Stimulated activated CD4-positive, alpha-beta T cell treated with anti-CD3 and anti-CD28 coated beads, Interleukin-12 subunit alpha, Interleukin-12 subunit beta, amount 100 ng/mL, for 48 hours (primary cell): ENCODE results near the gene MAGI1.

Experiments used
- DNase-seq, 3 donors: peaks; one replicate each; pipeline ENCODE4 v3.0.0-alpha.2; 2020; ENCODE audit warnings: low read depth in 2 of 3, low spot score in 1 of 3

The MAGI1 gene

DNA sequence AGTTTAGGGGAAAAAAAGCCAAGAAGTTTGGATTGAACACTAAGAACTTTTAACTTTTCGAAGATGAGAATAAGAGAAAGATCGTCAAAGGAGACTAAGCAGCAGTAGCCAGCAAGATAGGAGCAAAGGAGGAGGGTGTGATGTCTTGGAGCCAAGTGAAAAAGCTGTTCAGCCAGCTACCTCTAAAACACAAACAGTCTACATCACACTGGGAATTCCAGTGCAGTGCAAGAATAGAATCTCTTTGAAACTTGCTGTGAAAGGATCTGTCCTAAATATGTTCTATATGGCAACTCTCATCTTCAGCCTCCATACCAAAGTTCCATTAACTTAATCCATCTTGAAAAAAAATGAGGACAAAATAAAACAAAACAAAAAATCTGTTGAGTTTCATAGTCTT lies 541.5 kb downstream of the MAGI1 start:
- DNase-seq = no peak

DNA sequence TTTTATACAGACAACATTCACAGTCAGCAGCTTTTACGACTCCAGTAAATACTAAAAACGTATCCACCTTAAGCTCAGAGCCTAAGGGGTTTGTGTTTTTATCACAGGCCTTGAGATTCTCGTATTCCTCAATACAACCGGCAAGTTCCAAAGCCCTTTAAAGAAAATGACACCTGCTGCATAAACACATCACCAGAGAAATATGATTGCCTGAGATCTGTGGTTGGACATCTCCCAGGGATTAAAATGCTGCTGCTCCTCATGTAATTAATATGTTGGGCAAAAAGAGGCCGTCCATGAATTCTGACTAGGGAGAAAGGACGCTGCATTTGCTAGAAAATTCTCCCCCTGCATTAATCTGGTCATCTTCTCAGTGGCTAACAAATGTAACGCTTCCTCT lies 544.8 kb downstream of the MAGI1 start:
- DNase-seq = no peak

DNA sequence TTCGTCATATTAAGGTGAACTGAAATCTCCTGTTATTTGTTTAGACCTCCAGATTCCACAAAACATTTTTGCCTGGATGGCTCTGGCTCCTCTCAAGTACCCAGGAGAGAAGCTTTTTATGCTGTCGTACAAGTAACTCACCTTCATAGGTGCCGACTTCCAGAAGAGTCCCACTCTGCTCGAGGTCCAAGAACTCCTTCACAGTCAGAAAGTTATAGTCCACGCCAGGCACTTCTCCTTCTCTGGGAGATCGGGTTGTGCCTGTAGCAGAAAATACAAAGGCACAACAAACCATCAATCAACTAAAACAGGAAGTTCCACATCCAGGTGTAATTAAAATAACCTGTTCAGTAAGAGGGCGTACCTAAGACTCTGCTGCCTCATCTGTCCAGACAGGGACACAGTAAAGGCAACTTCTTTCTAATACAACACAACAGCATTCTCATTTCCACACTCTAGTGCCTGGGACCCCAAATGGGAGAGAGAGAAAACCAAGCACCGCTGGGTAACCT lies 545.3 kb downstream of the MAGI1 start:
- no peak for DNase-seq

DNA sequence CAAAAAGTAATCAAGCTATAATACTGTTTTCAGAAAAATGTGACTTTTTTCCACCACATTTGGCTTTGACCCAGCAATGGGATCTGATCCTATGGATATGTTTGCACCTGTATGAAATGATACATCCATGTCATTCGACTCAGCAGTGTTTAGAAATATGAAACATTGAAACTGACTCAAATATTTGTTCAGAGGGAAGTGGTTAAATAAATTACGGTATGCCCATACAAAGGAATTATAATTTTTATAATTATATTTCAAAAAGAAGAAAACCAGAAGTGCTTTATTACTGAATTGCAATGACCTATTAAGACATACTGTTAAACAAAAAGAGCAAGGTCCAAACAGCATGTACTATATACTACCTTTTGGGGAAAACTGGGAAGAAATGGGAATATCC lies 546.5 kb downstream of the MAGI1 start:
- no peak for DNase-seq

DNA sequence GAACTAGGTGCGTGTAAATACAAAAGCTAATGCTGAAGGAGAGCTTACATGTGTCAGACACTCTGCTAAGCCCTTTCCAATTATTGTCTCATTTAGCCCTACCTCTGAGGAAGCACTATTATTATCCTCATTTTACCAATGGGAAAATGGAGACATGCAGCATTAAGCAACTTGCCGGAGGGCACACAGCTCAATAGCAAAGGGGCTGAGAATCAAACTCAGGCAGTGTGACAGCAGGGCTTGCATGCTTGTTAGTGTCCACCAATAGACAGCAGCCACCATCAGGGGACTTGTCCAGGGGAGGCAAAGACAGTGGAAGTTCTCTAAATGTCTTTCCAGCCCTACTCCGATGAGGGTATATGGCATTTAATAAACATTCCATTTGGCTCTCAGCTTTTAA lies 548.6 kb downstream of the MAGI1 start:
- DNase-seq = no peak

DNA sequence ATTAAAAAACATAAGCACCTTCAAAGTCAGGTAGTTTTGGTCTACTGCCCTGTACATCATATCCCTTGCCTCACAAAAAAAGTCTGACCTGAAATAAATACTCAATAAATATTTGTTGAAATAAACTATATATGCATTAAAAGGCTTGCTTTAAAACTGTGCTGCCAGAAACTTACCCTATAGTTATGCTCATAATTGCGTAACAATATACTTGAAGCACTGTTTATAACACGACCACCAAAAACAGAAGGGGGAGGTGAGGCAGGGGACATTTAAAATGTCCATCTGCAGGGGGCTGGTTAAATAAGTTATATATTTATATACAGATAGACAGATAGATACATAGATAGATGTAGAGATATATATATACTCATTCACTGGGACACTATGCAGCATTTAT lies 549.5 kb downstream of the MAGI1 start:
- no peak for DNase-seq

DNA sequence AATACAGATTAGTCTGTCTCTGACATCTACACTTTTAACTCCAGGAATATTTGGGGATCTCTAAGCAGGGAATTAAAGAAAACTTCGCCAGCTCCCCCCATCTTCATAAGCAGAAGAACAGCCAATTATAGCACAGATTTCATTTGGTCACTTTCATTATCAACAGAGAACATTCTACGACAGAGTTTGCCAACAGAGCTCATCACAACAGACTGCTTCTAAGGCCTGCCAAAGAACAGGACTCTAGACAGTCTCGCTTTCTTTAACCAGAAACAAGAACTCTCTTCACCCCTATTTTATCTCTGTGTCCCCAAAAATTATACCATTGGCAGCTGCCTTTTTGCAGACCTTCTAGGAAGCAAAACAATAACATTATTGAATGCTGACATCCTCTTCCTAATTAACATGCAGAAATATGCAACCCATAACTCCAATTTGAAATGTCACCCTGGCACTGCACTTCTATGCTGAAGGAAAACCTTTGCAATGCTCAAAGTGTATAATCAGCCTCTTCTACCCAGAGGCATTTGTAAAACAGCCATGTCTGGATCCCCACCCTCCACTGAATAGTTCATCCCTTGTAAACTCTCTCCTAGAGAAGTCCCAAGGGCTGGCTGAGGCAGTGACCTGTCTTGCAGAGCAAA lies 552.8 kb downstream of the MAGI1 start:
- no peak for DNase-seq

DNA sequence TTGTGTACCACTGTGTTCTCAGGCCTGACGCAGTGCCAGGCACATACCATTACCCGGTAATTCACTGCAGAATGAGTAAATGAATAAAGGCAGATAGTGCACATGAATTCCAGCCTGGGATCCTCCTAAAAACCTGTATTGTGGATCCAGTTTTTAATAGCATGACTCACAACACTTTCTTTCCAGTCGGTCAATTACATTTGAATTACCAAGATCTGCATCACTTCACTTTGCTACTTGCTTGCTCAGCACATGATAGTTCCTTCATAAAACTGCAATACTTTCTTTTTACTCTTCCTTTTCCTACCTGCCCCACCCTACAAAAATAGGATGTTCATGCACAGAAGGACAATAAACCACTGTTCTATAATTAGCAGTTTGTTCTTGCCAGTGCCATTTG lies 553.8 kb downstream of the MAGI1 start:
- no peak for DNase-seq

DNA sequence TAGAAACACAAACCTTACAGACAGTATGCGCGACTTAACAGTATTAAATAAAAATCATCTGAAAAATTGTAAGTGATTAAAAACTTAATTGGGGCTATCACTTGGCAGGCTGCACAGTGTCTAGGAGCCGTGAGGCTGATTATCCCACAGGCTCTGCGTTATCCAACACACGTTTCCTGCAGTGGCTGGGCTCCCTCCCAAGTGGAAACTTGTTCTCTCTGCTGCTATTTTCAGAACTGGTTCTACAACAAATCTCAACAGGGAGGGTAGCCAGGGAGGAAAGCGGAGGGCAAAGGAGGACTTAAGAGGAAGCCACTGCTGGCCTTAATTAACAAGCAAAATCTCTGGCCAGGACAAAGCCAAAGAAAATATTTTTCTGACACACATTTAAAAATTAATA lies 555.2 kb downstream of the MAGI1 start:
- DNase-seq = no peak

DNA sequence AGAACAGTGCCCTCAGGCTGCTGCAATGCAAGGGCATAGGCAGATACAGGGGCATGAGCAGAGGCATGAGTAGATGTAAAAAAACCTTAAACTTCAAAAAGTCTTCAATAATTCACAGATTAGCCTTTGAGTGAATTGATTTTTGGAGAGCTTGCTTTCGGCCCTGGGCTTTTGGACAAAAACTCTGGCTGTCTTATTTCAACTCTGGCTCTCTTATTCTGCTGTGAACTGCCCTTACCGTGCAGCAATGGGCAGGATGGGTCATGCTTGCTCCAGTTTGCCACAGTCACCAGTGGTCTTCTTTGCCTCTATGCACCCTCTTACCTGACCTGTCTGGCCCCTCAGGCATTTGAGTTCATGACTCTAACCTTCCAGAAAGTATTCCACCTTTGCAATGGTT lies 555.7 kb downstream of the MAGI1 start:
- DNase-seq = no peak

DNA sequence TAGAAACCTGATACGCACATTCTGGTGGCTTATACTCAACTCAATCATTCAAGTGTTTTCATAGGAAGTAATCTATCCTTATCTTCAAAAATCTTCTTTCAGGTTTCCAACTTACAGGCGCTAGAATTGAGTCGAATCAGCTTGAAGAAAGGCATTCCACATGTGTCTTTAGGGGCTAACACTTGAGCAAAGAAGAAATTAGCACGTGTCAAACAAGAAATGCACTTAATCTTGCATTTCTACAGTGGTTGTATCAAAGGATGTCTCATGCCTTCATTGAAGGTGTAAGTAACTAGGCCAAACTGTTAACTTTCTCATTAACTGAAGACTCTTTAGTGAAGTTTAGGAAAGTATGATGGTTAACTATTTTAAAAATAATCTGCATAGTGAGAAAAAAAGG lies 557.6 kb downstream of the MAGI1 start:
- DNase-seq = no peak

DNA sequence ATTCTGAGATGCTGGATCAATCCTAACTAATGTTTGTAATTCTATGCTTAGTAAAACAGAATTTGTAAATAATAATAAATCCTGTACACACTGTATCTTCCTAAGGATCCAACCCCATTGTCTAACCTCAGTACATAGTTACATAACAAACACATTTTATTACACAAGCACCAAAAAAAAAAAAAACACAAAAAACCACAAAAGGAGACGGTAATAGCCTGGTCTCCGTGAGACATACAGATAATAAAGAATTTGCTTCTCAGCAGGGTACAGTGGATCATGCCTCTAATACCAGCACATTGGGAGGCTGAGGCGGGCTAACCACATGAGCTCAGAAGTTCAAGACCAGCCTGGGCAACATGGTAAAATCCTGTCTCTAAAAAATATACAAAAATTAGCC lies 558.7 kb downstream of the MAGI1 start:
- DNase-seq = no peak

DNA sequence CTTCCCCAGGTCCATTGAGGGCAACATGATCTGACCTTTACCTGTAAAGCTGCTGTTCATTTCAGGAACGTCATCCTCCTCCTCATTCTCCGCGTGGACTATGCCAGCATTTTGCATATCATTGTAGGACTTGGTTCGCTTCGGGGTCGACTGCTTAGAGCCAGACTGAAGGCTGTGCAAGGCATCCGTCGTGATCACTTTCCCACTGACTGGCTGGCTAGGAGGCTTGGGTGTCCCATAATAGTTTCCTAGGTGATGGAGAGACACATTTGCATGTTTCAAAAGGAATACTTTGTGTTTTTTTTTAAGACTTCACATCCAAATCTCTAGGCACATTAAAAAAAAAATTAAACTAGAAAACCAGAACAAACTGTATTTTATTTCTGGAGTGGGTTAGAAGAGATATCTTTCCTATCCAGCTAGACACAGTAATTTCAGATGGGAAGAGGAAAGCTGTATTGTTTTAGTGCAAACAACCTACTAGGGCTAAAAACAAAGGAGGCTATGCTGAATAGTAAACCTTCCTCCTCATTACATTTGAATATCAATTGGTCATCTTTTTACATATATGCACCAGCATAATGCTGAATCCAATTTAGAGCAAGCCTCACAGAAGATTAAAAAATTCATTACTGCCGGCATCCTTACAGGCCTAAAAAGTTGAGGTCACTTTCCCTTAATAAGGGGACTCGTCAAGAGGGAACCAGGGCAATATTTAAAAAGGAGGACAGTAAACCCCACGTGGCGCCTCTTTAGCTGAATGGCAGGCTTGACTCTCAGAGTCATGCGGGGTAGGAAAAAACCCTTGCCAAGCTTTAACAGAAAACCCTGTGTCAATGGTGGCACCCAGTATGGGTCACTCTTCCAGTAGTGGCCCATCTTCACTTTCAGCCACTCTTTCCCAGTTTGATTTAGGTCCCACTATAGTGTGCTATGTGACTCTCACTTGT lies 559.9 kb downstream of the MAGI1 start:
- DNase-seq = no peak

DNA sequence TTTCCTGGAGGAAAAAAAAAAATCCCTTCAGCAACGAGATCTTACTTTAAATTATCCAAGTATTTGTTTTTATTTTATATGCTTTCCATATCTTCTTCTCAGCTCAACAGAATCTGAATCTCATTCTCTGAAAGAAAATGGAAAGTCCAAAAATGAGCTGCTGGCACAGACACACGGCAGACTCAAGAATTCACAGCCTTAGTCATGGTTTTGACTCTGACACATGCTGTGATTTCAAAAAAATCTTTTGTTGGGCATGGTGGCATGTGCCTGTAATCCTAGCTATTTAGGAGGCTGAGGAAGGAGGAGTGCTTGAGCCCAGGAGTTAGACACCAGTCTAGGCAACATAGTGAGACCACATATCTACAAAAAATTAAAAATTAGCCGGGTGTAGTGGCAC lies 565.0 kb downstream of the MAGI1 start:
- no peak for DNase-seq

DNA sequence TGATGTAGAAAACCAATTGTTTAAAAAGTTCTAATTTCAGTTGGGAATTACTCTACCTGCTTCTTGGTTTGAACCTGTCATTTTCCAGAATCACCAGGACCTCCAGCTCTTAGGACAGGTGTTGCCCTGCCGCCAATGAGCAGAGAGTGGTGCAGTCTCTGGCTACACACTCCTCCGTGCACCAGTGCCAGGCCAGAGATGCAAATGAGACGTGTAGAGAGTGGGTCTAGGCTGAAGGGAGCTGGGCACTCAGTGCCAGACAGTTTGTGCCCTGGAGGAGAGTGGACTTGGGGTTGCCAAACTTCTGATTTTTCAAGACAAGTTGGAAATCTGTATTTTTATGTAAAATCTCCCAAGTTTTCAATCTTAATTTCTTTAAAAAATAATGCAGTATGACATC lies 566.2 kb downstream of the MAGI1 start:
- DNase-seq = no peak

DNA sequence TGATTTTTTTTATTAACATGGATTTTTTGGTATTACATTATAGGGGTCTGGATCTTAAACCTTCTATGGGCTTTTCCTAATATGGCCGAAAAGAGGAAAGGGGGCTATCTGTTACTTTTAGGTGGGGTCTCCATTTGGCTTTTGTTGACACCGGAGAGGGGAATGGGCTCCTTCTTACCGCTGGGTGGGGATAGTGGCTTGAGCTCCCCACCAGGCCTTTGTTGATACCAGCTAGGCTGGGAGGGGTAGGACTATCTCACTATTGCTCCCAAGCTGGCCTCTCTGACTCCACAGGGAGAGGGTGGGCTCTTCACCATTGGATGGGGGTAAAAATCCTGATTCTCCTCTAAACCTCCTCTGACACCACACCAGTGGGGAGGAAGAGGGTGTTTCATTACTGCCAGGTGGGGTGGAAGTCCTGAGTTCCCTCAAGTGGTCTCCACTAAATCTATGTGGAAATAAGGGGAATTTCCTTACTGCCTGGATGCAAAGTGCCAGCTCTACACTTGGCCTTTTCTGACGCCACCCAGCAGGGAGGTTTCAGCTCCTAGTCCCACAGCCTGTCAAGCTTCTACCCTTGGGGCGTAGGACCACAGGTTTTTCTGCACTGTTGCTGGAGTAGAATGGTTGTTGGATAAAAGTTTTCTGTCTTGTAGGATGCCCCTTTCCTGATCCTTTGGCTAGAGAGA lies 572.3 kb downstream of the MAGI1 start:
- DNase-seq = no peak

DNA sequence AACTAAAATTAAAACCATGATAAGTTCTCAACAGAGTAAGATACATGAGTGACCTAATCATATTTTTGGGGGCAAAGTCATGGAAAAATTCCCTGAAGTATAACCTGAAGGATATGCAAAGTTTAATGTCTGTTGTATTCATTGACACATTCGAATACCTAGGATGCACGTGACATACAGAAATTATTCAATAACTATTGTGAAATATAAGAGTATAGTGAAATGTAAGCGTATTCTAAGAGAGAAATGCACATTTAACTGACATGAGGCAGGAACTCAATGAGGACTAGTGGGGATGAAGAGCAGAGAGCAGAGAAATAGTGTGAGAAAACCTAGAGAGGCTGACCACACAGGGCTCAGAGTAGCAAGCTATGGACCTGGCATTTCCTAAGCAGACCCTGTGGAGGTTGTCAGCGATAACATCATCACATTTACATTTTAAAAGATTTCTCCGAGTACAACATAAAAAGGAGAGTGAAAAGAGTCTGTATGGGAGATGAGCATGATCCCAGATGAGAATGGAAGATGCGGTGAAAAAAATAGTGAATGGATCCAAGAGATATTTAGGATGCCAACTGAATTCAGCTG lies 588.8 kb downstream of the MAGI1 start:
- DNase-seq = no peak

DNA sequence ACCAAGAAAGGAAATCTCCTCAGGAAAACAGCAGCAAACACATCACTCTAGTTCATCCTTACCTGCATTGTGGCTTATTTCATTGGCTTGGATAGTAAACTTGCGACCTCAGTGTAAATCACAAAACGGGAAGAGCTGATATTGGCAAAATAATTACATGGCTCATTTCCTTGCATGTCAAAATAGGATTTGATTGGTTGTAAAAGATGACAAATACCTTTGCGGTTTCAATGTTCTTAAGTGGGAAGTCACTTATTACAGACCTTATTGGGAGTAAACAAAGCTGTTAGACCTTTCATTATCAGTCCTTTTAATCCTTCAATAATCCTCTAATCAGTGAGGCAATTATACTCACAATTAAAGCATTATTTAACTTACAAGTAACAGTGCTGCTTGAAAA lies 590.6 kb downstream of the MAGI1 start:
- DNase-seq = no peak

DNA sequence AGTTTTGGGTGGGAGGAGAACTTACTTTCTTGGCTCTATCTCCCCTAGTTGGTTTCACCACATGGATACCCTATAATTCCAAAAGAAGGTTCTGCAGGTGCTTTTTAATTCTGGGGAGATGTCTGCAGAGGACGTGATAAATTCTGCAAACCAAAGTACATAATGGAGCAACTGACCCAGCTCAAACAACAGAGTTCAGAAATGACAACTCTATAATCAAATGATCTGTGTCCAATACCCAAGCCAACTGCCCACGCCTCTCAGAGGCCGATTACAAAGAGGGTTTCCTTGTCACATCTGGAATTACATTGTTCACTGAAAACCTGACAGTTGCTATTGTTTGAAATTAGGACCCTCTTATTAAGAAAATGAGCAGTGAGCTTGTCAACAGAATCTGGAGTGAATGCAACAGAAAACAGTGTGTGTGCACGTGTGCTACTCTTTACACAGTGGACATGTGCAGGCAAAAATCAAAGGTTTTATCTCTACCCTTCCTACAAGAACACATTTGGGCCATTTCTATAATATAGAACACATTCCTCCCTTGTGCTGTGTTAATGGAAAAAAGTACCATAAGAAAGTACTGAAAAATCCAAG lies 593.0 kb downstream of the MAGI1 start:
- no peak for DNase-seq

DNA sequence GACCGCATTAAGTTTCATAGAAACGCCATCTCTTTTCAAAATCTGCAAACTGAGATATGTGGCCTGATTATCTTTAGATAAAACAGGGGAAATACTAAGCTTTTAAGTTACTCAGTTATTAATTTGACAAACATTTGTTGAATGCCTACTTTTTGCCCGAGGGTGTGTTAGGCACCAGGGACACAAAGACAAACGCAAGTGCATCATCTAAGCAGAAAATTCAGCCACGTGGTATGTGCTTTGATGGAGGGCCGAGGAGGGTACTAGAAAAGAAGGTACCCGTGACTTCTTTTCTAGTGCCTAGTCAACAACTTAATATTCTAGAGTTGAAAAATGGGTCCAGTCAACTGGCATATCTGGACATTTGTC lies 594.3 kb downstream of the MAGI1 start:
- DNase-seq = no peak

DNA sequence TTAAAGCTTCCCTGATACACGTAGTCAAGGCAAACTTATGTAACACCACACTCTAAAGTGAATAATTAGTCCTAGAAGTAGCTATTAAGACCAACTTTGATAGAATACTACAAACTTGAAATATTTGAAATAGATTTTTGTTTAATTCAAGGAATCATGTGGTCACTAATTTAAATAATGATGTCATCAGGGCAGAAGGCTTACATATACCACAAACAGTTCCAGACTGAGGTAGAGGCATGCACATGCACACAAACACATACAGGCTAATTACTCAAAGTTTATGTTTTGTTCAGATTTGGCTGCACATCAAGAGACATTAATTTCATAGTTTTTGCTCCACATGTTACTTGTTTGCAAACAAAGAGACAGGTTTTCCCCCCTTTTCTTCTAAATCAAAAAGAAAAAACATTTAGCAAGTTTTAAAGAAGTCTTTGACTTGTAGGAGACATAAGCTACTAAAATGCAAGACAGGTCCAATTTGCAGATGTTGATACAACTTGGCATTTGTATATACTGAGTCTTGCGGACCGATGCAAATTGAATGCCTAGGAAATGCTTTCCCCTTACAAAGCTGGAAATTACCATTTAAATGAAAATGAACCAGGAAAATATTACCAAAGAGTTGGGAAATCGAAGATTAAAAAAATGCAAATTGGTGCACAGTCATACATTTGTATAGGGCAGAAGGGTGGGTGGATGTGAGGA lies 594.8 kb downstream of the MAGI1 start:
- no peak for DNase-seq
